Measurements from ENCODE around the gene THAP7.

Gene THAP7

DNA sequence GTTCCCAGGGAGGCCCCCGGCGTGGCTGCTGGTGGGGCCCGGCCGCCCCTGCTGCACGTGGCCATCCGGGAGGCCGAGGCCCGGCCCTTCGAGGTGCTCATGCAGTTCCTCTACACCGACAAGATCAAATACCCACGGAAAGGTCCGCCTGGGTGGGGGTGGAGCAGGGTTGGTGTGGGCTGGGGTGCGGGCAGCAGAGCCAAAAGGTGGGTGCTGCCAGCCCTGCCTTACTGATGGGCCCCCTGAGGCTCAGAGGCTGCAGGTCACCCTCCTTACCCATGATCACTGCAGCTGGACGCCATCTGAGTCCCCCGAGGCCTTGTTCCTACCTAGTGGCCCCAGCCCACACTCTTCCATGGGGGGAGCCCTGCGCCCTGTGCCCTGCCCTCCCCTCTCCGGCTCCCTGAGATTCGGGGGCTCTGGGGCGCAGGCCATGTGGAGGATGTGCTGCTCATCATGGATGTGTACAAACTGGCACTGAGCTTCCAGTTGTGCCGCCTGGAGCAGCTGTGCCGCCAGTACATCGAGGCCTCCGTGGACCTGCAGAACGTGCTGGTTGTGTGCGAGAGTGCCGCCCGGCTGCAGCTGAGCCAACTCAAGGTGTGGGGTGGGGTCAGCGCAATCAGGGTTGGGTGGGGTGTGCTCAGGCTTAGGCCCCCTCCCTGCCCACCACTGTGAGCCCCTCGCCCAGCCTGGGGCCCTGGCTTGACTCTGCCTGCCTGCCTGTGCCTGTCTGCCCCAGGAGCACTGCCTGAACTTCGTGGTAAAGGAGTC, 7.6 kb downstream of the THAP7 start:
- no peak for DNase-seq (ENCODE audit: low read depth in 1 of 2, low spot score in 1 of 2)

DNA sequence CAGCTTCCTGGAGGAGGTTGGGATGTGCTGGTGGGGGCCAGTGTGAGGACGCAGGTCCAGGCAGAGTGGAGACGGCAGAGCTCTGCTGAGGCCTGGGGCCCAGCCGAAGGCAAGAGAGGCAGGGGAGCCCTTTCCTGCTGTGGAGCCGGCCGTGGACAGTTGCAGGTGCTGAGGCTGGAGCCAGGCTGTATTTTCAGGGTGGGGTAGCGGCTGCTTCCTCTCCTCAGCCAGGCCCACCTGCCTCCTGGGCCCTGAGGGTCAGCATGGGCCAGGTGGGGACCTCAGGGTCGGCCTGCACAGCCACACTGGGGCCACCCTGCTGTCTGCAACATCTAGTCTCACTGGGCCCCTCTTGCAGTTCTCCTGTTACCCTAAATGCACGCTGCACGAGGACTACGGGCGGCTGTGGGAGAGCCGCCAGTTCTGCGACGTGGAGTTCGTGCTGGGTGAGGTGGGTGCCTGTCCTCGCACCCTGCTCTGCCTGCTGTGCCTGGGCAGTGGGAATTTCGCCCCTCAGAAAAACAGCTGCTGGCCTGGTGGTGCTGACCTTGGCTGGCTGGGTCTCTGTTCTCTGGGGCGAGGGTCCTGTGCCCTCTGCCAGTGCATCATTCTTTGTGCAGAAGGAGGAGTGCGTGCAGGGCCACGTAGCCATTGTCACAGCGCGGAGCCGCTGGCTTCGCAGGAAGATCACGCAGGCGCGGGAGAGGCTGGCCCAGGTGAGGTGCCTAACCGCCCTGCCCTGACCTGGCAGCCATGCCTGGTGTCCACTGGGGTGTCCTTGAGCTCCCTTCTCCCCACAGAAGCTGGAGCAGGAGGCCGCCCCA, 8.4 kb downstream of the THAP7 start:
- DNase-seq (ENCODE audit: low read depth in 1 of 2, low spot score in 1 of 2): no peak

DNA sequence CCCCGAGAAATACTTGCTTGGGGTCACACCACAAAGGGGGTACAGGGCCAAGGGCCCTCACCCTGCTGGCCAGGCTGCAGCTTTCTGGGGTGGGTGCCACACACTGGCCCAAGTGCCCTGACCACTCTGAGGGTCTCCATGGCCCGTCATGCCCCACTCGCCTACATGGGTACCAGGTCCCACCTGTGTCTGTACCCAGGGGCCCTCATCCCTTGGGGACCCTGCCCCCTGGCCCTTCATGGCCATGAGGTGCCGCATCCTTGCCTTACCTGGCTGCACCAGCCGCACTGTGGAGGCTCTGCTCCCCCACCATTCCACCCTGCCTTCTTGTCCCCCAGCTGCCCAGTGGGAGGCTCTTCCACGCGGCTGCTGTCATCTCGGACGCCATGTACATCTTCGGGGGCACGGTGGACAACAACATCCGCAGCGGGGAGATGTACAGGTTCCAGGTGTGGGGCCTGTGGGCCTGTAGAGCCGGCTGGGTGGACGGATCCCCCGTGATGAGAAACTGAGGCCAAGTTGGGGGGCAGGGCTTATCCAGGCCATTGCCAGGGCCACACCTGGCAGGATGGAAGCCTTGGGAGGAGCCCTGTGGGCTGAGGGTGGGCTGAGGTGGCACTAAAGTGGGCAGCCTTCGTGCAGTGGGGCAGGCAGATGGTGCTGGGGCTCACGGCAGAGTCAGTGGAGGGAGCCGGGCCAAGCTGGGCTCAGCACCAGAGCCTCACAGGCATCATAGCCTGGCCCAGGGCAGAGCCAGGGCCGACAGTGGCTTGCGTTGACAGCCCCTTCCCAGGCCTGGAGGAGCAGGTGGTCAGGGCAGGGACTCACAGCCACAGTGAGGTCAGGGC, 9.2 kb downstream of the THAP7 start:
- DNase-seq (ENCODE audit: low read depth in 1 of 2, low spot score in 1 of 2): no peak

DNA sequence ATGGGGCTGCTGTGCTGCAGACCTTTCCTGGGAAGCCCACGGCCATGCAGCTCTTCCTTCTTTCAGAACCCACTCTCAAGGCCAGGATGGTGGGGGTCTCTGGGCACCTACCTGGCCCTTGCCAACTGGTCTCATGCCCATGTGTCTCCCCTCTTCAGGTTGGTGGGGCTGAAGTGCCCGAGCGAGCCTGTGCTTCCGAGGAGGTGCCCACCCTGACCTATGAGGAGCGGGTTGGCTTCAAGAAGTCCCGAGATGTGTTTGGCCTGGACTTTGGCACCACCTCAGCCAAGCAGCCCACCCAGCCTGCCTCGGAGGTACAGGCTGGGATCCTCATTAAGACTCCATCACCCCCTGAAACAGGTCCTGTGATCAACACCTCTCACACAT, 9.9 kb downstream of the THAP7 start:
- DNase-seq (ENCODE audit: low read depth in 1 of 2, low spot score in 1 of 2): no peak

DNA sequence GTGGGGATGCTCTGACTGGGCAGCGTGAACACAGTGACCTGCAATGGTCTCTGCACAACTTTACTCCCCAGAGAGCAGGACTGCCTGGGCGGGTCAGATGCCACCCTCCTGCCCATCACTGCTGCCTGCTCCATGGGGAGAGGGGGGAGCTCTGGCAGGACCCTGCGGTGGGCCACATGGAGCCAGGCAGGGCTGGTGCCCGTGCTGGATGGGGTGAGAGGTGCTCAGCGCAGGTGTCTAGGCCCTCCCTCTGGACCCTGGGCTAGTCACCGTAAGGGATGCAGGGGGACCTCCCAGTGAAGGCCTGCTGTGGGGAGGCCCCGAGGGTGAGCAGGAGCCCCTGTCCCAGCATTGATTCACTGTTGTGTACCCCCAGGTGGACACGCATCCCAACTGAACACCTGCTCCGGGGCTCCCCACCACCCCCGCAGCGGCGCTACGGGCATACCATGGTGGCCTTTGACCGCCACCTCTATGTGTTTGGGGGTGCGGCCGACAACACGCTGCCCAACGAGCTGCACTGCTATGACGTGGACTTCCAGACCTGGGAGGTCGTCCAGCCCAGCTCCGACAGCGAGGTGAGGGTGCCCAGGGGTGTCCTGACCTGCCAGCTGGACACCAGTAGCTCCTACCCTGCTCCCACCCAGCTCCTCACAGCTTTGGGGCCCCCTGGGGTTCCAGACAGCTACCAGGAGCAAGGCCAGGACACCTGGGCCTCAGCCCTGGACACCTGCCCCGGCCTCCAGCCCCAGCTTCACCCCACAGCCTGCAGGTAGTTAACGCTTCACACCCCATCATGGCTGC, 10.5 kb downstream of the THAP7 start:
- DNase-seq (ENCODE audit: low read depth in 1 of 2, low spot score in 1 of 2): no peak

DNA sequence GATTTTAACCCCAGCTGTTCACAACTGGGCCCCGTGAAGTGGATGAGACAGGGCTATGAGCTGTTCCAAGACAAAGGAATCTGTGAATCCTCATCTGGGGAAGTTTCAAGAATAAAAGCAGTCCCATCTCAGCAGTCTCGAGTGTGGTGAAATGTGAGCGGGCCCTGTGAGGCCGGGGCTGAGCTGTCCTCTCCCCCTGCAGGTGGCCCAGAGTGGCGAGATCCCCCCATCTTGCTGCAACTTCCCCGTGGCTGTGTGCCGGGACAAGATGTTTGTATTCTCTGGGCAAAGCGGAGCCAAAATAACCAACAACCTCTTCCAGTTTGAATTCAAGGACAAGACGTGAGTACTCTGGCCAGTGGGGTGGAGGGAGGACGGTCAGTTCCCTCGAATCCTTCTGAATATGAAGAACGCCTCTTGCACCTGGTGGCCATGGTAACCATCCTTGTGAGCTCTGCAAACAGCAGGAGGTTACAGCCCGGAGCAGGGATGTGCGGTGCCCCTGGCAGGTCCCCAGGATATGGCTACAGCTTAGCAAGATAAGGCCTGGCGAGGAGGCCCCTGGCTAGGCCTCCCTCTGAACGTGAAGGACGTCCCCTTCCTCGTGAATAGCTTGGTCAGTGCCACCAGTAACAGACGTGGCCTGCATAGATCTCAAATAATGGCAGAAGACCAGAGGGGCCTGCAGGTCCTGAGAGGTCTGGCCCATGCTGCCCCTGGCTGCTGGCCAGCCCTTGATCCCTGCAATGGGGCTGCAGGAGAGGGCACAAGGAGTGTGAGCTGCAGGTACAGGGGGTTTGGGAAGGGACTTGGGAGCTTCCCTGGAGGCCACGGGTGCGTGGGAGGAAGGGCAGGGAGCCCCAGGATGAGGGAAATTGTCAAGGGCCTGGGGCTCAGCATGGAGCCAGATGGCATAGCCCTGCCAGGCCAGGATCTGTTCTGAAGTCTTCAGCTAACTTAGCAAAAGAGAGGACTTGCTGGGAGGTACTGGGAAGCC, 11.4 kb downstream of the THAP7 start:
- no peak for DNase-seq (ENCODE audit: low read depth in 1 of 2, low spot score in 1 of 2)

DNA sequence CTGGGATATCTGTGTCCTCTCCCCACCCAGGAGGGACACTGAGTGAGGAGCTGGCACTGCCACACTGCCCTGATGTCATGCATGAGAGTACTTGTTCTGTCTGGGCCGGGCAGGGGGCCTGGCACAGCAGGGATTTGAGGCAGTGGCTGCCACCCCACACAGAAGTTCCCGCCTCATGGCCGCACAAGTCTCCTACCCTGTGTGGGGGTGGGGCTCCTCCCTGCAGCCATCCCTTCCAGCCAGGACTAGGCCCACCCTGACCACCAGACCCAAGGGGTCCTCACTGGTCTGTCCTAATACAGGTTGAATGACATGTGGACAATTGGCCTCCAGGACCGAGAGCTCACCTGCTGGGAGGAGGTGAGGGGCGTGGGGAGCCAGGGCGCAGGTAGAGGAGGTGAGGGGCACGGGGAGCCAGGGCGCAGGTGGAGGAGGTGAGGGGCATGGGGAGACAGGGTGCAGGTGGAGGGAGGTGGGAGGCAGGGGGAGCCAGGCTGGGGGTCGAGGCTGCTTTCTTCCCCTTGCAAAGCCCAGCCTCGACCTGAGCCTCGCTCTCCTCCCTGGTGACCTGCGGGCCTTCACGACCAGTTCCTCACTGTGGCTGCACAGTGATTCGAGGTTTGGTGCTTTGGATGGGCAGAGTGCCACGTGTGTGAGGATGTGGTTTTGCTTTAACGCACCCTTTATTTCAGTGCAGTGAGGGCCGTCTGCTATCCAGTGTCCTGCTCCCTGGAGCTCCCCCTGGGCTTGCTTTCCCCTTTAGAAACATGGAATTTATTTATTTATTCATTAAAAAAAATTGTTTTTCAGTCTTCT, 12.4 kb downstream of the THAP7 start:
- no peak for DNase-seq (ENCODE audit: low read depth in 1 of 2, low spot score in 1 of 2)

DNA sequence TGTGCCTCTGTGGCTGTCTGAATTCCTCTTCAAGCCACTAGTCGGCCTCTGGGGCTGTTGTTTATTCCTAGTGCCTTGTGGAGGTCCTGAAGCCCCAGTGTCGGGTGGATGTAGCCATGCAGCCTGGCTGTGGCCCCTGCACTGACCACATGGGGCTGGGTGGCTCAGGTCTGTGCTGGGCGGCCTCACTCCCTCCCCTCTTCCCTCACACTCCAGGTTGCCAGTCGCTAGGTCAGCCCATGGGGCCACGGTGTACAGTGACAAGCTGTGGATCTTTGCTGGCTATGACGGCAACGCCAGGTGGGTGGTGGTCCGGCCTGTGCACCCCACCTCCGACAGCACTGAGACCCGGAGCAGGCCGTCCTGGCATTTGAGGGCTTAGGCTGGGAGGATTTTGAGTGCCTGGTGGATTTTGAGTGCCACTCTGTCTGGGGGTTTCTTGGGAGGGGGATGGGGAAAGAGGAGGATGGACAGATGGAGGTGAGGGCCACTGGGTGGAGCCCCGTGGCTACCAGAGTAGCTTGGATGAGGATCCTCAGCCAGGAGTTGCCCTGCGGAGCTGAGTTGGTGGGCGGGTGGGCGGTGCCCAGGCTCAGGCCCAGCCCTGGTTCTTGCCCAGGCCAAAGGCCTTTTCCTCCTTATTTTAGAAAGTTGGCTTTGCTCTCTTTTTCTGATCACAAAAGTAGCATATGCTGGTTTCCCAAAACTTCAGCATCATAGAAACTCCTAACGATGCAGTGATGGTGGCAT, 13.2 kb downstream of the THAP7 start:
- no peak for DNase-seq (ENCODE audit: low read depth in 1 of 2, low spot score in 1 of 2)

DNA sequence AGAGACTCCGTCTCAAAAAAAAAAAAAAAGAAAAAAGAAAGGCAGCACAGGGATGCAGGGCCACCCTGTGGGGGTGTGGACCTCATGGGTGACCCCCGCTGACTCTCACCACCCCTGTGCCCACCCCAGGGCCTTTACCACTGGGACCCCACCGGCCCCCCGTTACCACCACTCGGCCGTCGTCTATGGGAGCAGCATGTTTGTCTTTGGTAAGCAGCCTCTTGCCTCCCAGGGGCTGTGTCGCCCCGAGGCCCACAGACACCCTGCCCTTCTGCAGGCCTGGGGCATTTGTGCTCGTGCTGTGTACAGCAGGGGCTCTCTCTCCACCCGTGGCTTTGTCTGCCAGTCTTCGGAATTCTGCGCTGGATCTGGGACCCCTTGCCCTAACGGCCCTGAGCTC, 14.5 kb downstream of the THAP7 start:
- DNase-seq (ENCODE audit: low read depth in 1 of 2, low spot score in 1 of 2): no peak

DNA sequence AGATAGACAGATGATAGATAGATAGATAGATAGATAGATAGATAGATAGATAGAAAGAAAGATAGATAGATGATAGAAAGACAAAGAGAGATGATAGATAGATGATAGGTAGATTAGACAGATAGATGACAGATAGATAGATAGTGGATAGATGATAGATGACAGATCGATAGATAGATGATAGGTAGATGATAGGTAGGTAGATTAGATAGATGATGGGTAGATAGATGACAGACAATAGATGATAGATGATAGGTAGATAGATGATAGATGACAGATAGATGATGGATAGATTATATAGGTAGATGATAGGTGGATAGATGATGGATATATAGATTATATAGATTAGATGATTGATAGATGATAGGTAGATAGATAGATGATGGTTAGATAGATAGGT, 15.6 kb downstream of the THAP7 start:
- no peak for DNase-seq (ENCODE audit: low read depth in 1 of 2, low spot score in 1 of 2)

DNA sequence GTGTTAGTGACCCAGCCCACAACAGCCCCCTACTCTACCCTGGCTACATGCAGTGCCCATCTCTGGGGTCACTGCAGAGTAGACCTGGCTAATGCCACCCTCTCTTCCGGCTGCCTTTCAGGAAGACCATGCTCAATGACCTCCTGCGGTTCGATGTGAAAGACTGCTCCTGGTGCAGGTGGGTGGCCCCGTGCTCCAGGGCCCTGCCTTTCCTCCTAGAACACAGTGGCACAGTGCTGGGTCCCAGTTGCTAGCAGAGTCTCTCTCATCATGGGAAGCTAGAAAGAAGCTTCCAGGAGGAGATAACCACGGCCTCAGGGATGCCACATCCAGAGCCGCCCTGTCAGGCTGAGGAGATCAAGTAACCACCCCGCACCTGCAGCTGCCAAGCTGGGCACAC, 16.2 kb downstream of the THAP7 start:
- no peak for DNase-seq (ENCODE audit: low read depth in 1 of 2, low spot score in 1 of 2)

DNA sequence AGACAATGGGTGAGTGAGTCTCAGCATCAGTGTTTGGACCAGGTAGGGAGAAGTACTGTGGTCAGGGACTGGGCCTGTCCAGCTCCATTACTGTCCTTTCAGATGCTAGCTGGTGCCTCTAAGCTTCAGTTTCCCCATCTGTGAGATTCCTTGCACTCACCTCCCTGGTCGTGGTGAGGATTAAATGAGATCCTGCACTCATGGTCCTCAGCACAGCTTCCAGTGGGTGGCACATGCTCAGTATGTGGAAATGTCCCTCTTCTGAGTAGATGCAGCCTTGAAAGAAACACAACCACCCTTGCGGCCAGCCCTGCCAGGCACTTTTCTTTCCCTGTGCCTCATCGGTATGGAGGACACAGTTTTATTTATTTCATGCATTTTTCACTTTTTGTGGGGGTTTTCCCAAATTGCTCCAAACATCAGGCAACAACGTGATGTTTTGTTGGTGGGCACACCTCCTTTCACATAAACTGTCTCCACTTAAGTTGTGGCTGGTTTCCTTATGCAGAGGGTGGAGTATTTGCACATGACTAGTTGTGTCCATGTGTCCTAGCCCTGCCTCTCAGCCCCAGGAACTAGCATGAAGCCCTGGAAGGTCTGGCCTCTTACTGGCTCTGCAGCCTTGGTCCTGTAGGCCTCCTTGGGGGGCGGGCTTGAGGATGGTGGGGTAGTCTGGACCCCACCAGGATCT, 18.7 kb downstream of the THAP7 start:
- no peak for DNase-seq (ENCODE audit: low read depth in 1 of 2, low spot score in 1 of 2)

DNA sequence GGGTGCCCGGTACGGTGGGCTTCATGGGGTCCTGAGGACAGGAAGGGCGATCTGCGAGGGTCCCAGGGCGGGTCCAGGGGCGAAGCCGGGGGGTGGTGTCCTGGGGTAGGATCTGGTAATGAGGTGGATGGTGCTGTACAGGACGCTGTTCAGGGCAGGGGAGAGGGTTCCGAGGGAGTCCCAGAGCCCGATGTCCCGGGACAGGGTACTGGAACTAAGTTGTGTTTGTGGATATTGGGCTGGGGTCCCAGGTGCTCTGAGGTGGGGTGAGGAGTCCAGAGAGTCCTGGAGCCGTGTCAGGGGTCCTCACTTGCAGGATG, 19.4 kb downstream of the THAP7 start:
- no peak for DNase-seq (ENCODE audit: low read depth in 1 of 2, low spot score in 1 of 2)

DNA sequence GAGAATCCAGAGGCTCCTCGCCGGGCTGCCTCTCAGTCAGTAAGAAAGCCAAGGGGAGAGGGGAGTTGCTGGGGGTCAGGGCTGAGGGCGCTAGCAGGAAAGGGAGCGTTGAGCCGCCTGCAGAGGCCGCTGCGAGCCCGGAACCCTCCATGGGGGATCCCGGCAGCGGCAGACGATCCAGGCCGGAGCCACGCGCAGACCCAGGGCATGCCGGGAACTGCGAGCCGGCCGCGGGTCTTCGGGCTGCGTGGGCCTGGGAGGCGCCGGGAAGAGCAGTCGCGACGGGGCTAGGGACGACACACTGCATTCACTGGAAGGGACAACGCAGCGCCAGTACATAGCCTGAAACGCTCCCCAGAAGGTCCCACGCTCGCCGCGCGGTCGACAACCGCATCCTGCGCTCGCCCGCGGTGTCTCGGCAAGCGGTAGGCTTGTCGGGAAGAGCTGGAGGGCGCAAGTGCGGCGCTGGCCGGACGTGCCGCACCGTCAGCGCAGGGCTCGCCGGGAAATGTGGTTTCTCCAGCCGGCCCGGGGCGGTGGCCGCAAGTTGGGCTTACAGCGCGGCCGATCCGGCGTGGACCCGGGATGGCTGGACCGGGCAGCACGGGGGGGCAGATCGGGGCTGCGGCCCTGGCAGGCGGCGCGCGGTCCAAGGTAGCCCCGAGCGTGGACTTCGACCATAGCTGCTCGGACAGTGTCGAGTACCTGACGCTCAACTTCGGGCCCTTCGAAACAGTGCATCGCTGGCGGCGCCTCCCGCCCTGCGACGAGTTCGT, 19.9 kb downstream of the THAP7 start, which contains the start of gene LZTR1:
Gene LZTR1 (plus strand): TSS at position 511 of the 776 bp plus-strand sequence. CDS start 75 bp downstream, at position 586.
- DNase-seq (ENCODE audit: low read depth in 1 of 2, low spot score in 1 of 2): peak; percentile 42 to 65

DNA sequence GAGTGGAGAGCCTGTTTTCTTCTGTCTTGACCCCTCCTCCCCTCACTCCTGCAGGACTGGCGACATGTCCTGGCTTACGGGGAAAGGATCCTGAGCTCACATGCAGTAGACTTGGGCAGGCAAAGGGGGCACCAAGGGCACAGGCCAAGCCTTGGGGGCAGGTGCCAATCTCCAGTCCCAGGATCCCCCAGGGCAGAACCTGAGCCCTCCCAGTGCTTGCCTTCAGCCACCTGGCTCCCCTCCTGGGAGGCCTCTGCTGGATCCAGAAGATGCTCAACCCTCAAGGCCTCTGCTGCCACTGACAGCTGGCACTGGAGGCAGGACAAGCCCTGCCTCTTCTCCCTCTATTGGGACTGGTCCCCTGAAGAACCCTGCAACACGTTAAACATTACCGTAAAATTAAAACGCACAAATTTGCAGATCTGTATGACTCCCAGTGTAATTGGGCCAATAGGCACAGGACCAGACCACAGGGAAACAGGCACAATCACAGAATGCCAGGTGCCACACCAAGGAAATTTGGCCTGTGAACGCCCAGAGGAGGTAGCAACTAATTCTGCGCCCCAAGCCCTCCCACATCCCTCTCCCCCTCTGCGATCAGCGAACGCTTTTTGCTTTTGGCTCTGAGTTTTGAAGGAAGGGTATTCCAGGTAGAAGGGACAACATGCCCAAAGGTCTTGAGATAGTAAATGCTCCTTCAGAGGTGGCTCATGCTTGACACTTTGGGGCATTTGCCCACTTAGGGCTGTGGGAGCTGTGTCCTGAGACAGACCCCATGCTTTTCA, 20.8 kb downstream of the THAP7 start:
- no peak for DNase-seq (ENCODE audit: low read depth in 1 of 2, low spot score in 1 of 2)

DNA sequence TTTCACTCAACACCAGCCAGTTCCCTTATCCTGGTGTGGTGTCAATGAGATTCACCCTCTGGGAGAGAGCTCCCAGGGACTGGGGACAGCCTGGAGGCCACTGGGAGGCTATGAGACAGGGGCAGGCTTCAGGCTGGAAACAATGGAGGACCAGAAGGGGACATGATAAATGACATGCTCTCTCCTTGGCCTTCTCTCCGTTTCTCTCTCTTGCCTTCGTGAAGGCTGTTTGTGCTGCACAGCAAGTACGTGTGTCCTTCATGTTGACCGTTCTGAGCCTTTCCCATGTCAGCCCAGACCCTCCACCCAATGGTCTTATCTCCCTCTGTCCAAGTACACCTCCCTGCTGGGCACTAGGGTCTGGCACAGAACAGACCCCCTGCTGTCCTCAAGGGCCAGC, 21.4 kb downstream of the THAP7 start:
- no peak for DNase-seq (ENCODE audit: low read depth in 1 of 2, low spot score in 1 of 2)

Measured in stimulated activated CD4-positive, alpha-beta T cell treated with anti-CD3 and anti-CD28 coated beads, Interleukin-15, amount 100 ng/mL, for 1 hour (primary cell).